GM13977 (cell line): ENCODE measurements around the gene RNF130.

Source experiments
- DNase-seq: peaks from one replicate; pipeline ENCODE4 v3.0.0; 2012; ENCODE audit warnings: low spot score
- CTCF ChIP-seq: IDR thresholded peaks from 2 replicates; pipeline ENCODE4 v1.5.1; 2012; ENCODE audit warnings: mild to moderate bottlenecking, control low read depth; ENCODE audit not compliant: insufficient read depth; ENCODE audit errors: extremely low read depth, missing control alignments
- in situ Hi-C: fragments of 300-500 bp; cut with MboI; formaldehyde crosslinking; loops from one replicate; pipeline ENCODE4 v1.12.0; 2022; ENCODE audit warnings: low sequenced_read_pairs, low pct_unique_long_range_greater_than_20kb, mixed read lengths, inconsistent platforms; ENCODE audit not compliant: unreplicated experiment

RNF130 gene

GRCh38 chr5:179912951-179913350, 158.6 kb downstream of the RNF130 start:
- no peak for DNase-seq
- in situ Hi-C loops = no loop called here

GRCh38 chr5:179912386-179912785, 159.2 kb downstream of the RNF130 start:
- in situ Hi-C loops = no loop called here
- TF ChIP-seq CTCF = no peak
- DNase-seq = no peak

More at GRCh38 chr5:179912951-179913350, 158.6 kb downstream of the RNF130 start:
- TF ChIP-seq CTCF = no peak

DNA sequence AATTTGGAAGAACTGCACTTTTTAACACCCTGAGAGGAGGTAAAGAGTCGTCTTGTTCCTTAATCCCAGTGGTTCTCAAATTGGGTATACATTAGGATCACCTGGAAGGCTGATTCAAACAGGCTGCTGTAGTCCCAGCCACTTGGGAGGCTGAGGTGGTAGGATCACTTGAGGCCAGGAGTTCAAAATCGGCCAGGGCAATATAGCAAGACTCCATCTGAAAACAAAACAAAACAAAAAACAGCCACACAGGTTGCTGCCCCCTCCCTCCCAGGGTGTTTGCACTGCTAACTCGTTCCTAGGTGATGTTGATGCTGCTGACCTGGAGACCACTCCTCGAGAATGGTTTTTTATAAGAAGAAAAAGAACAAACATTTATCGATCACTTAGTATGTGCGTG, 162.3 kb downstream of the RNF130 start:
- in situ Hi-C loops = loop anchor here (10.0 kb wide), 1 partner anchor 114 kb away; the partner anchor contains the start of gene LTC4S
- no peak for TF ChIP-seq CTCF
- DNase-seq = no peak

DNA sequence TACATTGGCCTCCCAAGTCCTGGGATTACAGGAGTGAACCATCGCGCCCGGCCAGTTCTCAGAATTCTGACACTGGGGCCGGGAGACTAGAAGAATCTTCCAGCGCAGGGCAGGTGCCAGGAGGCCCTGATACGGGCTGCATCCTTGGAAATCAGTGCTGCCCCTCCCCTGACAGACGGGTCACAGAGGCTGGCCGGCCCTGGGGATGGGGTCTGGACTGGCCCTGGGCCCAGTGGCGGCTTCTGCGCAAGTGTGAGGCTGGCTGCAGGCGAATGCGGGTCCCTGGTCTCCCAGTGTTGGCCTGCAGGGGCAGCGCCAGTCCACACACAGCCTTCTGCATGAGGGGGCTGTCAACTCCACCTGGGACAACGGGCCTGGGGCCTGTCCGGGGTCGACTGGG, 163.0 kb downstream of the RNF130 start:
- in situ Hi-C loops = loop anchor here (10.0 kb wide), 1 partner anchor 114 kb away; the partner anchor contains the start of gene LTC4S
- no peak for DNase-seq
- TF ChIP-seq CTCF = no peak

- DNase-seq = peak; percentile 90
- in situ Hi-C loops = loop anchor here (10.0 kb wide), 1 partner anchor 113 kb away; the partner anchor contains the start of gene LTC4S
- peak; percentile 62 for TF ChIP-seq CTCF
Measured at GRCh38 chr5:179907556-179908324, 163.8 kb downstream of the RNF130 start, which contains the start of gene TBC1D9B. Gene TBC1D9B (minus strand): TSS chr5:179907897. CDS start chr5:179907821, 76 bp downstream.

GRCh38 chr5:179906795-179907555, 164.6 kb downstream of the RNF130 start:
- in situ Hi-C loops = loop anchor here (10.0 kb wide), 1 partner anchor 112 kb away; the partner anchor contains the start of gene LTC4S

More at GRCh38 chr5:179906795-179907555, 164.6 kb downstream of the RNF130 start:
- no peak for TF ChIP-seq CTCF
- no peak for DNase-seq
